GM21529 (cell line): ENCODE results near the gene HMX2.

Experiments used
- ATAC-seq: cut with Tn5 transposase; IDR thresholded peaks from one replicate; pipeline ENCODE4 v1.9.1; 2021; ENCODE audit not compliant: unreplicated experiment

HMX2 gene

GRCh38 chr10:123139165-123139520 is 8.8 kb upstream of the HMX2 start:
- ATAC-seq = no peak

- ATAC-seq = no peak
Measured at GRCh38 chr10:123139521-123140163, 8.3 kb upstream of the HMX2 start.

- ATAC-seq = no peak
Measured at GRCh38 chr10:123140164-123140982, 7.6 kb upstream of the HMX2 start.

GRCh38 chr10:123140983-123141390 is 6.9 kb upstream of the HMX2 start:
- ATAC-seq = no peak

- no peak for ATAC-seq
Measured at GRCh38 chr10:123141791-123142700, 5.9 kb upstream of the HMX2 start.

GRCh38 chr10:123142701-123143161 is 5.2 kb upstream of the HMX2 start:
- no peak for ATAC-seq

GRCh38 chr10:123143162-123143824 is 4.6 kb upstream of the HMX2 start:
- ATAC-seq = no peak

- ATAC-seq = no peak
Measured at GRCh38 chr10:123143825-123144168, 4.1 kb upstream of the HMX2 start.

GRCh38 chr10:123144697-123145541 is 3.0 kb upstream of the HMX2 start:
- ATAC-seq = no peak

- ATAC-seq = no peak
Measured at GRCh38 chr10:123145542-123146012, 2.4 kb upstream of the HMX2 start.

- ATAC-seq = no peak
Measured at GRCh38 chr10:123146013-123146893, 1.7 kb upstream of the HMX2 start.

- no peak for ATAC-seq
Measured at GRCh38 chr10:123146894-123147634, 872 bp upstream of the HMX2 start.

GRCh38 chr10:123148414-123149161 is 652 bp downstream of the HMX2 start:
- no peak for ATAC-seq

GRCh38 chr10:123149162-123149567 is 1.2 kb downstream of the HMX2 start:
- no peak for ATAC-seq

GRCh38 chr10:123149568-123150270 is 1.8 kb downstream of the HMX2 start:
- ATAC-seq = no peak

GRCh38 chr10:123150271-123150985 is 2.5 kb downstream of the HMX2 start:
- ATAC-seq = no peak
